ENCODE data around the gene ATXN2.

ATXN2 gene

DNA sequence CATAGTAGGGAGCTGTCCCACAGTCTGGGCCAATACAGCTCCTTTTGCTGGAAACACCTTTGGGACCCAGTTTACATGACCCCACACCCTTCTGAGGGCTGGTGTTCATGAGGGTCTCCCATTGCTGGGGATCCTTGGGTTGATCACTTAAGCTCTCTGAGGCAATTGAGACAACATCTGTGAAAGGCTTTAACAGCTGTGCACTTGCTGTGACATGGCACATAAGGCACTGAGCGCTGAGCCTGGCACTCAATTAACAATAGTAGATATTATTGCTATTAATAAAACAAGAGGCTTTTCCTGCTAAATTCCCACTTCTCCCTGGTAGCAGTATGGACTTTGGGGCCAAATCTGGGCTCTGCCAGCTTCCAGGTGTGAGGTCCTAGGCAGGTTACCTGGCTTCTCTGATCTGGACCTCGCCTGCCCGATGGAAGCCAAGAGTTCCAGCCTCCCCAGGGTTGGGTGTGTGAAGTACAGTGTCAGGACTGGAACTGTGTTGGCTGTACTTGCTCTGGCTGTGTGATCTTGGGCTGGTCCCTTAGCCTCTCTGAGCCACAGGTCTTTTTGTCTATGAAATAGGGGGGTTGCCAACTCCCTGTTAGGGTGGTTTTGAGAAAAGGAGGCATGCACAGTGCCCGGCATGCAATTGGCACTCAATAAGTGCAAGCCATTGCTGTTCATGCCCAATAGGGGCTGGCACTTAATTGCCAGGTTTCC is 190.3 kb downstream of the ATXN2 start:
- no peak for DNase-seq
- Histone ChIP-seq H3K27me3 (ENCODE audit: insufficient read depth, low read depth, severe bottlenecking) (no peaks in the 10 kb centered on the region), H3K4me3 (ENCODE audit: low read depth, low read length) (no peak overlapping the region), H3K27ac (no peak overlapping the region), H3K9me3 (ENCODE audit: severe bottlenecking) (no peaks in the 10 kb centered on the region), H3K36me3 (no peaks in the 10 kb centered on the region)
- TF ChIP-seq, protein P1, sequence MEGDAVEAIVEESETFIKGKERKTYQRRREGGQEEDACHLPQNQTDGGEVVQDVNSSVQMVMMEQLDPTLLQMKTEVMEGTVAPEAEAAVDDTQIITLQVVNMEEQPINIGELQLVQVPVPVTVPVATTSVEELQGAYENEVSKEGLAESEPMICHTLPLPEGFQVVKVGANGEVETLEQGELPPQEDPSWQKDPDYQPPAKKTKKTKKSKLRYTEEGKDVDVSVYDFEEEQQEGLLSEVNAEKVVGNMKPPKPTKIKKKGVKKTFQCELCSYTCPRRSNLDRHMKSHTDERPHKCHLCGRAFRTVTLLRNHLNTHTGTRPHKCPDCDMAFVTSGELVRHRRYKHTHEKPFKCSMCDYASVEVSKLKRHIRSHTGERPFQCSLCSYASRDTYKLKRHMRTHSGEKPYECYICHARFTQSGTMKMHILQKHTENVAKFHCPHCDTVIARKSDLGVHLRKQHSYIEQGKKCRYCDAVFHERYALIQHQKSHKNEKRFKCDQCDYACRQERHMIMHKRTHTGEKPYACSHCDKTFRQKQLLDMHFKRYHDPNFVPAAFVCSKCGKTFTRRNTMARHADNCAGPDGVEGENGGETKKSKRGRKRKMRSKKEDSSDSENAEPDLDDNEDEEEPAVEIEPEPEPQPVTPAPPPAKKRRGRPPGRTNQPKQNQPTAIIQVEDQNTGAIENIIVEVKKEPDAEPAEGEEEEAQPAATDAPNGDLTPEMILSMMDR (IDR thresholded peaks at IDR 0.05; ENCODE audit: low read depth, low read length), result no peak

GRCh38 chr12:111408116-111408440 is 191.0 kb downstream of the ATXN2 start:
- H3K27ac ChIP-seq, result no peak overlapping the region
- no peak for DNase-seq
- no peak overlapping the region for H3K4me3 ChIP-seq (ENCODE audit: low read depth, low read length)
- TF ChIP-seq, protein P1 (IDR thresholded peaks at IDR 0.05; ENCODE audit: low read depth, low read length), result no peak
- no peaks in the 10 kb centered on the region for H3K36me3 ChIP-seq
- no peaks in the 10 kb centered on the region for H3K27me3 ChIP-seq (ENCODE audit: insufficient read depth, low read depth, severe bottlenecking)
- no peaks in the 10 kb centered on the region for H3K9me3 ChIP-seq (ENCODE audit: severe bottlenecking)

GRCh38 chr12:111407377-111408115 is 191.6 kb downstream of the ATXN2 start:
- no peaks in the 10 kb centered on the region for H3K9me3 ChIP-seq (ENCODE audit: severe bottlenecking)
- TF ChIP-seq, protein P1 (IDR thresholded peaks at IDR 0.05; ENCODE audit: low read depth, low read length), result no peak
- H3K36me3 ChIP-seq, result no peaks in the 10 kb centered on the region
- no peak overlapping the region for H3K4me3 ChIP-seq (ENCODE audit: low read depth, low read length)
- H3K27ac ChIP-seq, result no peak overlapping the region
- H3K27me3 ChIP-seq (ENCODE audit: insufficient read depth, low read depth, severe bottlenecking), result no peaks in the 10 kb centered on the region
- no peak for DNase-seq

- no peaks in the 10 kb centered on the region for H3K9me3 ChIP-seq (ENCODE audit: severe bottlenecking)
- TF ChIP-seq, protein P1 (IDR thresholded peaks at IDR 0.05; ENCODE audit: low read depth, low read length), result no peak
- no peaks in the 10 kb centered on the region for H3K36me3 ChIP-seq
- H3K27ac ChIP-seq, result no peak overlapping the region
- DNase-seq, result no peak
- H3K4me3 ChIP-seq (ENCODE audit: low read depth, low read length), result peak overlapping the region; percentile 64
- no peaks in the 10 kb centered on the region for H3K27me3 ChIP-seq (ENCODE audit: insufficient read depth, low read depth, severe bottlenecking)
Observed at GRCh38 chr12:111406474-111407376, 192.4 kb downstream of the ATXN2 start.

- H3K27me3 ChIP-seq (ENCODE audit: insufficient read depth, low read depth, severe bottlenecking), result no peaks in the 10 kb centered on the region
- H3K4me3 ChIP-seq (ENCODE audit: low read depth, low read length), result peak within 1 kb of the TSS; percentile 64
- peak; percentile 46 for DNase-seq
- H3K9me3 ChIP-seq (ENCODE audit: severe bottlenecking), result no peaks in the 10 kb centered on the region
- no peaks in the 10 kb centered on the region for H3K36me3 ChIP-seq
- peak within 1 kb of the TSS; percentile 25; the same call in 1 of the 2 replicates for H3K27ac ChIP-seq
- TF ChIP-seq, protein P1 (IDR thresholded peaks at IDR 0.05; ENCODE audit: low read depth, low read length), result no peak
Observed at GRCh38 chr12:111405859-111406473, 193.1 kb downstream of the ATXN2 start, which contains the start of gene SH2B3. TSS of gene SH2B3 (plus strand) at chr12:111405923. CDS start at chr12:111418146, 12,223 bp downstream.
